Testis (tissue), 2 donors: ENCODE data around the gene POLR3E.

Source experiments
- CTCF ChIP-seq, 3 experiments: fragments of 450-650 bp in 2 of 3; fragments of 200-600 bp in 1 of 3; sonication (generic) in 1 of 3; IDR thresholded peaks; one replicate each; pipeline ENCODE4 v1.5.1; 2016 to 2019; ENCODE audit warnings: antibody characterized with exemption in 3 of 3, mild to moderate bottlenecking in 2 of 3, moderate library complexity in 1 of 3
- POLR2A ChIP-seq: fragments of 450-650 bp; IDR thresholded peaks from one replicate; pipeline ENCODE4 v1.6.1; 2017; ENCODE audit warnings: antibody characterized with exemption, mild to moderate bottlenecking, moderate library complexity

- TF ChIP-seq CTCF (IDR thresholded peaks at IDR 0.05) (no peak), POLR2A (no peak)
These were observed 6.2 kb upstream of the POLR3E start for GRCh38 chr16:22291020-22291419.
